Measurements from ENCODE around the gene CRYBA2. TPM values are rescaled to one million over a fixed set of nuclear protein-coding genes. Genes with fewer than 3 reads are reported as not detected.

The CRYBA2 gene
- total and polyA plus RNA-seq, 9 of the 15 experiments (the other 6 are each of a cell fraction or from before 2014, with no cell fraction given): 0.11 to 1.8 (median 0.62) TPM; not detected in 5

GRCh38 chr2:218995972-218996711, 2.9 kb upstream of the CRYBA2 start:
- peaks cover 12 to 33% of the 10 kb centered on the region in 2 experiments; a peak in 4 of 5 replicates for H3K4me1 ChIP-seq (replicated peaks in 1 of 2; ENCODE audit: control insufficient read depth in 2 of 2, insufficient read depth in 2 of 2, low read length in 2 of 2)
- FAIRE-seq: peak; percentile 88
- DNase-seq (ENCODE audit: extremely low read depth in 1 of 4, low spot score in 3 of 4): peak; percentile 89 to 92 (median 91)
- H4K20me1 ChIP-seq (replicated peaks; ENCODE audit: control insufficient read depth, insufficient read depth, low read length): no peaks in the 10 kb centered on the region
- peak overlapping the region; percentile 96 for H2AFZ ChIP-seq (ENCODE audit: low read depth, low read length)
- intact Hi-C loops (cut with micrococcal nuclease) (loop anchor here (1.0 kb wide), 1 partner anchor 159 kb away; no protein-coding TSS in a partner anchor), in situ Hi-C loops (cut with MboI) (no loop called here)
- H3K4me2 ChIP-seq (ENCODE audit: insufficient read depth, low read length): peak overlapping the region; percentile 82
- no TSS peak for BruUV-seq (replicated peaks)
- CTCF ChIA-PET (ENCODE audit: low intra/inter-chr PET ratio): interaction anchor here (0.6 to 1.6 kb wide), 5 partner anchors 11 to 159 kb away, joined by 3 to 11 read pairs (median 5); partner anchors contain the start of gene FEV
- POLR2A ChIA-PET: interaction anchor here (0.6 to 1.1 kb wide), 2 partner anchors 18 to 149 kb away, joined by 3 read pairs; no protein-coding TSS in a partner anchor
- peak overlapping the region; percentile 59 to 86; a peak in 3 of 4 replicates for H3K9ac ChIP-seq (ENCODE audit: insufficient read depth in 1 of 2, low read depth in 2 of 2, low read length in 2 of 2)
- no peaks in the 10 kb centered on the region for H3K36me3 ChIP-seq (ENCODE audit: control insufficient read depth, insufficient read depth, low read length)
- H3K9me3 ChIP-seq (replicated peaks; ENCODE audit: control insufficient read depth, insufficient read depth, low read depth, low read length): no peaks in the 10 kb centered on the region
- 0% methylated on average over 9 of the region's 43 CpGs for WGBS (ENCODE audit: insufficient coverage, low coverage, missing lambda C conversion rate)
- no peaks in the 10 kb centered on the region for H3K9me1 ChIP-seq (ENCODE audit: control insufficient read depth, insufficient read depth, low read length)
- ATAC-seq: peak; percentile 97
- no peaks in the 10 kb centered on the region for H3K79me2 ChIP-seq (ENCODE audit: control insufficient read depth, insufficient read depth, low read length)
- peak overlapping the region; percentile 33; the same call in 2 of the 3 replicates for H3K27ac ChIP-seq (ENCODE audit: extremely low read depth, low read depth, low read length)
- H3K4me3 ChIP-seq: peak overlapping the region; percentile 51
- H3K27me3 ChIP-seq (ENCODE audit: control insufficient read depth in 2 of 2, insufficient read depth in 2 of 2, low read length in 2 of 2): peaks cover 0 to 36% of the 10 kb centered on the region in 2 experiments; a peak in 3 of 5 replicates
- TF ChIP-seq HIVEP1 (CRISPR knock-in tag; IDR thresholded peaks at IDR 0.05) (no peak), PCBP1 (IDR thresholded peaks at IDR 0.05; ENCODE audit: low read depth, low read length, poor library complexity, severe bottlenecking) (no peak), GMEB1 (CRISPR knock-in tag; IDR thresholded peaks at IDR 0.05) (peak; percentile 50), ZNF282 (CRISPR knock-in tag; IDR thresholded peaks at IDR 0.05) (no peak), ESRRA (IDR thresholded peaks at IDR 0.05; ENCODE audit: borderline replicate concordance, low read depth) (peak; percentile 17; the same call in 1 of the 2 replicates), SUPT5H (IDR thresholded peaks at IDR 0.05) (peak; percentile 72), MNT (conservative IDR thresholded peaks at IDR 0.05) (0 out of 4 replicates have a peak, but pooled peaks of 1 of the 2 experiments have one; percentile 32), ZNF217 (CRISPR knock-in tag; IDR thresholded peaks at IDR 0.05) (no peak), EGR1 (conservative IDR thresholded peaks at IDR 0.05) (peak; percentile 74), KLF6 (CRISPR knock-in tag; IDR thresholded peaks at IDR 0.05; ENCODE audit: borderline replicate concordance) (no peak), FOXP1 (CRISPR knock-in tag; IDR thresholded peaks at IDR 0.05) (no peak), MTA1 (IDR thresholded peaks at IDR 0.05; ENCODE audit: borderline replicate concordance) (peak; percentile 89)
- TF ChIP-seq, protein P1, sequence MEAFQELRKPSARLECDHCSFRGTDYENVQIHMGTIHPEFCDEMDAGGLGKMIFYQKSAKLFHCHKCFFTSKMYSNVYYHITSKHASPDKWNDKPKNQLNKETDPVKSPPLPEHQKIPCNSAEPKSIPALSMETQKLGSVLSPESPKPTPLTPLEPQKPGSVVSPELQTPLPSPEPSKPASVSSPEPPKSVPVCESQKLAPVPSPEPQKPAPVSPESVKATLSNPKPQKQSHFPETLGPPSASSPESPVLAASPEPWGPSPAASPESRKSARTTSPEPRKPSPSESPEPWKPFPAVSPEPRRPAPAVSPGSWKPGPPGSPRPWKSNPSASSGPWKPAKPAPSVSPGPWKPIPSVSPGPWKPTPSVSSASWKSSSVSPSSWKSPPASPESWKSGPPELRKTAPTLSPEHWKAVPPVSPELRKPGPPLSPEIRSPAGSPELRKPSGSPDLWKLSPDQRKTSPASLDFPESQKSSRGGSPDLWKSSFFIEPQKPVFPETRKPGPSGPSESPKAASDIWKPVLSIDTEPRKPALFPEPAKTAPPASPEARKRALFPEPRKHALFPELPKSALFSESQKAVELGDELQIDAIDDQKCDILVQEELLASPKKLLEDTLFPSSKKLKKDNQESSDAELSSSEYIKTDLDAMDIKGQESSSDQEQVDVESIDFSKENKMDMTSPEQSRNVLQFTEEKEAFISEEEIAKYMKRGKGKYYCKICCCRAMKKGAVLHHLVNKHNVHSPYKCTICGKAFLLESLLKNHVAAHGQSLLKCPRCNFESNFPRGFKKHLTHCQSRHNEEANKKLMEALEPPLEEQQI (IDR thresholded peaks at IDR 0.05): no peak
- TF ChIP-seq, protein P2, sequence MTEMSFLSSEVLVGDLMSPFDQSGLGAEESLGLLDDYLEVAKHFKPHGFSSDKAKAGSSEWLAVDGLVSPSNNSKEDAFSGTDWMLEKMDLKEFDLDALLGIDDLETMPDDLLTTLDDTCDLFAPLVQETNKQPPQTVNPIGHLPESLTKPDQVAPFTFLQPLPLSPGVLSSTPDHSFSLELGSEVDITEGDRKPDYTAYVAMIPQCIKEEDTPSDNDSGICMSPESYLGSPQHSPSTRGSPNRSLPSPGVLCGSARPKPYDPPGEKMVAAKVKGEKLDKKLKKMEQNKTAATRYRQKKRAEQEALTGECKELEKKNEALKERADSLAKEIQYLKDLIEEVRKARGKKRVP (CRISPR knock-in tag; IDR thresholded peaks at IDR 0.05): no peak

All from K562 (cell line).